ENCODE measurements around the gene SORCS1. TPM values are rescaled to one million over a fixed set of nuclear protein-coding genes. Genes with fewer than 3 reads are reported as not detected.

SORCS1 gene
- total and polyA plus RNA-seq, 2 donors (not counting 1 experiment from before 2014, with no cell fraction given) = not detected

GRCh38 chr10:106712988-106713387 lies 451.5 kb downstream of the SORCS1 start:
- H3K36me3 ChIP-seq (replicated peaks in 1 of 2; ENCODE audit: control extremely low read depth in 1 of 2, control insufficient read depth in 1 of 2, extremely low read depth in 1 of 2, insufficient read depth in 2 of 2, low read length in 1 of 2) = no peaks in the 10 kb centered on the region
- no peak overlapping the region for H2AFZ ChIP-seq (ENCODE audit: insufficient read depth, low read depth, low read length, poor library complexity, severe bottlenecking)
- H3K79me2 ChIP-seq (ENCODE audit: control insufficient read depth, insufficient read depth, low read length) = no peaks in the 10 kb centered on the region
- H3K4me3 Mint-ChIP-seq = no peak overlapping the region
- no peak for ATAC-seq (ENCODE audit: low read depth)
- no peaks in the 10 kb centered on the region for H3K4me1 ChIP-seq (ENCODE audit: control insufficient read depth in 2 of 2, insufficient read depth in 2 of 2, low read length in 2 of 2)
- no peak overlapping the region for H3K4me3 ChIP-seq (ENCODE audit: control extremely low read depth in 1 of 5, extremely low read depth in 1 of 5, insufficient read depth in 1 of 5, low read depth in 2 of 5, low read length in 4 of 5)
- H3K9ac ChIP-seq (ENCODE audit: low read length) = no peak overlapping the region
- ChIA-PET CTCF (interaction anchor here (0.9 to 4.9 kb wide), 2 partner anchors 10 to 14 kb away, joined by 3 to 26 read pairs; no protein-coding TSS in a partner anchor), POLR2A (no interaction called here)
- H3K4me1 Mint-ChIP-seq = no peaks in the 10 kb centered on the region
- peaks cover 5% of the 10 kb centered on the region for H3K27me3 Mint-ChIP-seq
- intact Hi-C loops (cut with micrococcal nuclease) = no loop called here
- H3K9me3 Mint-ChIP-seq (ENCODE audit: insufficient read depth) = peaks cover 2% of the 10 kb centered on the region
- no peak overlapping the region for H3K27ac ChIP-seq (ENCODE audit: low read length in 2 of 2)
- no peak for TF ChIP-seq CTCF (IDR thresholded peaks at IDR 0.05)
- no peak for TF ChIP-seq EZH2 (IDR thresholded peaks at IDR 0.05; ENCODE audit: borderline replicate concordance, insufficient read depth, low read depth, low read length, poor library complexity, severe bottlenecking)
- DNase-seq = no peak
- WGBS (ENCODE audit: insufficient coverage) = no CpG with 5 or more reads among the region's 1 CpG
- H3K4me2 ChIP-seq (replicated peaks; ENCODE audit: low read depth, low read length, poor library complexity, severe bottlenecking) = no peak overlapping the region
- no peaks in the 10 kb centered on the region for H3K27me3 ChIP-seq (replicated peaks in 1 of 4; ENCODE audit: control extremely low read depth in 1 of 4, control insufficient read depth in 3 of 4, insufficient read depth in 4 of 4, low read length in 3 of 4)
- H4K20me1 ChIP-seq (ENCODE audit: control insufficient read depth, insufficient read depth, low read length, poor library complexity, severe bottlenecking) = no peaks in the 10 kb centered on the region
- no peak overlapping the region for H3K27ac Mint-ChIP-seq
- no peaks in the 10 kb centered on the region for H3K9me3 ChIP-seq (ENCODE audit: control extremely low read depth in 1 of 3, control insufficient read depth in 2 of 3, insufficient read depth in 1 of 3, low read length in 2 of 3)

GRCh38 chr10:106711313-106711906 lies 453.1 kb downstream of the SORCS1 start:
- POLR2A ChIA-PET = no interaction called here
- CTCF ChIA-PET = interaction anchor here (0.9 to 4.9 kb wide), 2 partner anchors 9 to 25 kb away, joined by 3 to 26 read pairs; no protein-coding TSS in a partner anchor
- no peak overlapping the region for H3K27ac ChIP-seq (ENCODE audit: low read length in 2 of 2)
- Mint-ChIP-seq H3K9me3 (ENCODE audit: insufficient read depth) (no peaks in the 10 kb centered on the region), H3K27me3 (peaks cover 5% of the 10 kb centered on the region), H3K4me3 (no peak overlapping the region), H3K27ac (no peak overlapping the region), H3K4me1 (no peaks in the 10 kb centered on the region)
- intact Hi-C loops (cut with micrococcal nuclease) = no loop called here
- H3K9ac ChIP-seq (ENCODE audit: low read length) = no peak overlapping the region
- no peaks in the 10 kb centered on the region for H3K36me3 ChIP-seq (replicated peaks in 1 of 2; ENCODE audit: control extremely low read depth in 1 of 2, control insufficient read depth in 1 of 2, extremely low read depth in 1 of 2, insufficient read depth in 2 of 2, low read length in 1 of 2)
- no peak overlapping the region for H2AFZ ChIP-seq (ENCODE audit: insufficient read depth, low read depth, low read length, poor library complexity, severe bottlenecking)
- DNase-seq = peak; percentile 44
- no peak overlapping the region for H3K4me2 ChIP-seq (replicated peaks; ENCODE audit: low read depth, low read length, poor library complexity, severe bottlenecking)
- no peak for ATAC-seq (ENCODE audit: low read depth)
- H3K9me3 ChIP-seq (ENCODE audit: control extremely low read depth in 1 of 3, control insufficient read depth in 2 of 3, insufficient read depth in 1 of 3, low read length in 2 of 3) = no peaks in the 10 kb centered on the region
- TF ChIP-seq CTCF (IDR thresholded peaks at IDR 0.05) = peak; percentile 73
- no peak for TF ChIP-seq EZH2 (IDR thresholded peaks at IDR 0.05; ENCODE audit: borderline replicate concordance, insufficient read depth, low read depth, low read length, poor library complexity, severe bottlenecking)
- H3K27me3 ChIP-seq (replicated peaks in 1 of 4; ENCODE audit: control extremely low read depth in 1 of 4, control insufficient read depth in 3 of 4, insufficient read depth in 4 of 4, low read length in 3 of 4) = no peaks in the 10 kb centered on the region
- no peak overlapping the region for H3K4me3 ChIP-seq (ENCODE audit: control extremely low read depth in 1 of 5, extremely low read depth in 1 of 5, insufficient read depth in 1 of 5, low read depth in 2 of 5, low read length in 4 of 5)
- no peaks in the 10 kb centered on the region for H4K20me1 ChIP-seq (ENCODE audit: control insufficient read depth, insufficient read depth, low read length, poor library complexity, severe bottlenecking)
- 59% methylated on average over 3 of the region's 6 CpGs for WGBS (ENCODE audit: insufficient coverage)
- no peaks in the 10 kb centered on the region for H3K79me2 ChIP-seq (ENCODE audit: control insufficient read depth, insufficient read depth, low read length)
- no peaks in the 10 kb centered on the region for H3K4me1 ChIP-seq (ENCODE audit: control insufficient read depth in 2 of 2, insufficient read depth in 2 of 2, low read length in 2 of 2)
